HCT116 (cell line): ENCODE results near the gene ABHD3. TPM values are rescaled to one million over a fixed set of nuclear protein-coding genes. Genes with fewer than 3 reads are reported as not detected.

ENCODE experiments used
- ATAC-seq: fragments of 200-7000 bp; cut with Tn5 transposase; 2 replicates; pipeline ENCODE4 v1.9.1; 2020; ENCODE audit warnings: mild to moderate bottlenecking, moderate library complexity
- BruUV-seq: library from RNA; stranded (reverse); fragments of 400-500 nt; replicated peaks from 2 replicates; lab custom pipeline; 2021; lab: Mats Ljungman, UMichigan
- CTCF ChIA-PET: fragments of 300-600 bp; sonication (Branson Sonifier 250); formaldehyde crosslinking; loops from one replicate; lab custom pipeline; 2021; ENCODE audit warnings: antibody characterized with exemption; lab: Charles Lee
- POLR2A ChIA-PET: fragments of 300-600, 350-600 bp; sonication (Branson Sonifier 250); formaldehyde crosslinking; loops from one replicate; lab custom pipeline; 2021; ENCODE audit warnings: antibody characterized with exemption; lab: Charles Lee
- RAD21 ChIA-PET, 2 experiments: fragments of 300-600 bp; sonication (Branson Sonifier 250); formaldehyde crosslinking; loops; one replicate each; lab custom pipeline; 2023; ENCODE audit warnings: low total read pairs in 2 of 2; ENCODE audit not compliant: uncharacterized antibody in 2 of 2, unreplicated experiment in 2 of 2, low non-redundant PET in 1 of 2; lab: Charles Lee
- DNase-seq: peaks from one replicate; pipeline ENCODE4 v3.0.0-alpha.2; 2010; ENCODE audit warnings: low read depth, low spot score
- H2AFZ ChIP-seq: fragments of 200-600 bp; shearing (Covaris generic), sonication (generic); 2 replicates; pipeline ENCODE4 v1.6.1; 2017; ENCODE audit warnings: low read depth, mixed run types, mixed read lengths, antibody characterized with exemption, low read length; ENCODE audit not compliant: poor library complexity, severe bottlenecking
- H3K27ac ChIP-seq: 2 replicates; pipeline ENCODE4 v1.5.1; 2012; ENCODE audit warnings: low read depth, low read length
- H3K27me3 ChIP-seq: fragments of 200-600 bp; sonication (generic); 2 replicates; pipeline ENCODE4 v1.6.1; 2016; ENCODE audit warnings: mixed run types, low read length, mixed read lengths; ENCODE audit not compliant: insufficient read depth
- H3K36me3 ChIP-seq, 2 experiments: fragments of 200-500 bp in 1 of 2; fragments of 200-600 bp in 1 of 2; sonication (Bioruptor generic) in 1 of 2; sonication (generic) in 1 of 2; 2 replicates each; pipeline versions ENCODE4 v1.5.1 to v1.6.1; 2014 to 2016; ENCODE audit warnings: low read length in 2 of 2, inconsistent platforms in 1 of 2, mixed read lengths in 1 of 2, mixed run types in 1 of 2; ENCODE audit not compliant: insufficient read depth in 2 of 2, control insufficient read depth in 1 of 2
- H3K4me1 ChIP-seq, 2 experiments: fragments of 200-600 bp in 1 of 2; sonication (generic) in 1 of 2; 2 replicates each; pipeline versions ENCODE4 v1.5.1 to v1.6.1; 2012 to 2017; ENCODE audit warnings: low read length in 2 of 2, inconsistent platforms in 1 of 2, mild to moderate bottlenecking in 1 of 2, mixed read lengths in 1 of 2, mixed run types in 1 of 2, moderate library complexity in 1 of 2; ENCODE audit not compliant: insufficient read depth in 2 of 2, control insufficient read depth in 1 of 2
- H3K4me2 ChIP-seq: fragments of 200-600 bp; sonication (generic); 2 replicates; pipeline ENCODE4 v1.6.1; 2017; ENCODE audit warnings: mixed run types, low read length, mixed read lengths
- H3K4me3 ChIP-seq, 2 experiments: fragments of 200-600 bp in 1 of 2; sonication (generic) in 1 of 2; replicated peaks in 1 of 2; 2 replicates each; pipeline ENCODE4 v1.5.1; 2011 to 2016; ENCODE audit warnings: low read length in 2 of 2, control low read depth in 1 of 2, low read depth in 1 of 2, mild to moderate bottlenecking in 1 of 2, mixed read lengths in 1 of 2, mixed run types in 1 of 2
- H3K79me2 ChIP-seq: fragments of 200-600 bp; sonication (generic); 2 replicates; pipeline ENCODE4 v1.6.1; 2017; ENCODE audit warnings: mild to moderate bottlenecking, mixed run types, low read length, moderate library complexity, mixed read lengths; ENCODE audit not compliant: insufficient read depth
- H3K9ac ChIP-seq: fragments of 200-600 bp; sonication (generic); 2 replicates; pipeline ENCODE4 v1.6.1; 2016; ENCODE audit warnings: low read length, mixed read lengths
- H3K9me2 ChIP-seq: fragments of 200-600 bp; sonication (generic), shearing (Covaris generic); 2 replicates; pipeline ENCODE4 v1.6.1; 2017; ENCODE audit warnings: mixed run types, mild to moderate bottlenecking, moderate library complexity; ENCODE audit not compliant: insufficient read depth
- H3K9me3 ChIP-seq, 2 experiments: fragments of 200-500 bp in 1 of 2; fragments of 200-600 bp in 1 of 2; sonication (Bioruptor generic) in 1 of 2; sonication (generic) in 1 of 2; 2 replicates each; pipeline ENCODE4 v1.6.1; 2014 to 2017; ENCODE audit warnings: low read length in 2 of 2, mixed read lengths in 2 of 2, inconsistent platforms in 1 of 2, low read depth in 1 of 2, mild to moderate bottlenecking in 1 of 2, mixed run types in 1 of 2, moderate library complexity in 1 of 2; ENCODE audit not compliant: control insufficient read depth in 1 of 2, insufficient read depth in 1 of 2
- H4K20me1 ChIP-seq: fragments of 200-600 bp; sonication (generic), shearing (Covaris generic); 2 replicates; pipeline ENCODE4 v1.6.1; 2017; ENCODE audit warnings: mixed run types, mild to moderate bottlenecking, moderate library complexity; ENCODE audit not compliant: insufficient read depth
- CBX3 ChIP-seq: IDR thresholded peaks from 2 replicates; pipeline ENCODE4 v1.6.1; 2012; ENCODE audit warnings: low read depth
- CEBPB ChIP-seq: IDR thresholded peaks from 2 replicates; pipeline ENCODE4 v1.6.1; 2012; ENCODE audit warnings: low read depth
- EGR1 ChIP-seq: IDR thresholded peaks from 2 replicates; pipeline ENCODE4 v1.6.1; 2012; ENCODE audit warnings: low read depth
- EZH2 ChIP-seq: fragments of 200-600 bp; sonication (generic); IDR thresholded peaks from 2 replicates; pipeline ENCODE4 v1.6.1; 2017; ENCODE audit warnings: antibody characterized with exemption, mixed run types
- JUND ChIP-seq: IDR thresholded peaks from 2 replicates; pipeline ENCODE4 v1.6.1; 2012
- POLR2A ChIP-seq: IDR thresholded peaks from 2 replicates; pipeline ENCODE4 v1.7.0; 2011; ENCODE audit warnings: borderline replicate concordance; ENCODE audit not compliant: insufficient read depth, insufficient read length; ENCODE audit errors: extremely low read depth
- POLR2AphosphoS5 ChIP-seq: IDR thresholded peaks from 2 replicates; pipeline ENCODE4 v1.6.1; 2011; ENCODE audit warnings: mild to moderate bottlenecking, low read depth, low read length, moderate library complexity
- REST ChIP-seq: IDR thresholded peaks from 2 replicates; pipeline ENCODE4 v1.6.1; 2012; ENCODE audit warnings: low read depth
- SP1 ChIP-seq: IDR thresholded peaks from 2 replicates; pipeline ENCODE4 v1.6.1; 2012; ENCODE audit warnings: low read depth
- SRF ChIP-seq: IDR thresholded peaks from 2 replicates; pipeline ENCODE4 v1.6.1; 2012; ENCODE audit warnings: low read depth
- TCF7L2 ChIP-seq: IDR thresholded peaks from 2 replicates; pipeline ENCODE4 v1.7.0; 2011; ENCODE audit warnings: borderline replicate concordance, inconsistent platforms; ENCODE audit not compliant: insufficient read depth, insufficient read length; ENCODE audit errors: extremely low read depth
- ZFX ChIP-seq: fragments of 450-650 bp; IDR thresholded peaks from 2 replicates; pipeline ENCODE4 v1.6.1; 2017
- intact Hi-C: fragments of 100-400 bp; cut with micrococcal nuclease; formaldehyde crosslinking; loops from 2 replicates; pipeline ENCODE4 v1.10.0; 2022
- total RNA-seq: library from RNA; stranded (reverse); gene quantifications from one replicate; pipeline ENCODE4 v1.2.1, GENCODE V29; 2021; ENCODE audit not compliant: unreplicated experiment
- TF ChIP-seq, protein P1 (sequence below): IDR thresholded peaks from 2 replicates; pipeline ENCODE4 v1.6.1; 2011; ENCODE audit warnings: mild to moderate bottlenecking, low read length, moderate library complexity; ENCODE audit not compliant: insufficient replicate concordance; ENCODE audit errors: extremely low read depth
- TF ChIP-seq, protein P2 (sequence below): IDR thresholded peaks from 2 replicates; pipeline ENCODE4 v1.6.1; 2012

The ABHD3 gene
- total RNA-seq, 1 experiment from 2014 or later, result 29.9 TPM

DNA sequence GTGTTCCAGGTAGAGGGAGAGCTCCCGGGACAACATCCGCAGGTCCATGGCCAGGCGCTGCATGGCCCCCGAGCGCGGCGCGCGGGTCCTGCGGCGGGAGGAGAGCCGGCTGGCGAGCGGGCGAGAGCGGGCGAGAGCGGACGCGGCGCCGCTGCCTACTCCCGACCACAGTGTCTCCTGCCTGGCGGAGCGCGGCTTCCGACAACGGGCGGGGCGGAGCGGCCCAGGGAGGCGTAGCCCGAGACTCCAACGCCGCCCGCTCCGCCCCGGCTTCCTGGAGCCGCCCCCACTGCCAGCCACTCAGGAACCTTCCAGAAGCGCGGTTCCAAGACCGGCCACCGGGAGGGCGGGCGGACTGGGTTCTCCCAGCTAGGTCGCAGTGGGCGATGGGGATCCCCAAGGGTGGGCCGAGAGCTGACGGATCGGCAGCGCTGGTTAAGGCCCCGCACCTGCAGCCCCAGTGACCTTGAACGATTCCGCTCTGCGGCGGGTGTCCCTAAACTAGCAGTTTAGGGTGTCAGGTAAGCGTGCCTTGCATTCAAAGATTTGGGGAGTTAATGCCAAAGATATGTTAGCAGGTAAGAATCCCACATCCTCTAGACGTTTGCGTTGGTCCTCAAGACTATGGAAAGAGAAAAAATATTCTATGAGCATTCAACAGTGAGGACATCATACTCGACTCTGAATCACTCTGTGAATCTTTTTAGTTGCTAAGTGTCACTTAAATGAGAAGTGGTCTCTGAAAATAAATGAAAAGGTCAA, at the start of gene ABHD3 (continued):
- TF ChIP-seq REST (no peak), JUND (no peak)
- TF ChIP-seq, protein P1, sequence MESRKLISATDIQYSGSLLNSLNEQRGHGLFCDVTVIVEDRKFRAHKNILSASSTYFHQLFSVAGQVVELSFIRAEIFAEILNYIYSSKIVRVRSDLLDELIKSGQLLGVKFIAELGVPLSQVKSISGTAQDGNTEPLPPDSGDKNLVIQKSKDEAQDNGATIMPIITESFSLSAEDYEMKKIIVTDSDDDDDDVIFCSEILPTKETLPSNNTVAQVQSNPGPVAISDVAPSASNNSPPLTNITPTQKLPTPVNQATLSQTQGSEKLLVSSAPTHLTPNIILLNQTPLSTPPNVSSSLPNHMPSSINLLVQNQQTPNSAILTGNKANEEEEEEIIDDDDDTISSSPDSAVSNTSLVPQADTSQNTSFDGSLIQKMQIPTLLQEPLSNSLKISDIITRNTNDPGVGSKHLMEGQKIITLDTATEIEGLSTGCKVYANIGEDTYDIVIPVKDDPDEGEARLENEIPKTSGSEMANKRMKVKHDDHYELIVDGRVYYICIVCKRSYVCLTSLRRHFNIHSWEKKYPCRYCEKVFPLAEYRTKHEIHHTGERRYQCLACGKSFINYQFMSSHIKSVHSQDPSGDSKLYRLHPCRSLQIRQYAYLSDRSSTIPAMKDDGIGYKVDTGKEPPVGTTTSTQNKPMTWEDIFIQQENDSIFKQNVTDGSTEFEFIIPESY, result no peak

DNA sequence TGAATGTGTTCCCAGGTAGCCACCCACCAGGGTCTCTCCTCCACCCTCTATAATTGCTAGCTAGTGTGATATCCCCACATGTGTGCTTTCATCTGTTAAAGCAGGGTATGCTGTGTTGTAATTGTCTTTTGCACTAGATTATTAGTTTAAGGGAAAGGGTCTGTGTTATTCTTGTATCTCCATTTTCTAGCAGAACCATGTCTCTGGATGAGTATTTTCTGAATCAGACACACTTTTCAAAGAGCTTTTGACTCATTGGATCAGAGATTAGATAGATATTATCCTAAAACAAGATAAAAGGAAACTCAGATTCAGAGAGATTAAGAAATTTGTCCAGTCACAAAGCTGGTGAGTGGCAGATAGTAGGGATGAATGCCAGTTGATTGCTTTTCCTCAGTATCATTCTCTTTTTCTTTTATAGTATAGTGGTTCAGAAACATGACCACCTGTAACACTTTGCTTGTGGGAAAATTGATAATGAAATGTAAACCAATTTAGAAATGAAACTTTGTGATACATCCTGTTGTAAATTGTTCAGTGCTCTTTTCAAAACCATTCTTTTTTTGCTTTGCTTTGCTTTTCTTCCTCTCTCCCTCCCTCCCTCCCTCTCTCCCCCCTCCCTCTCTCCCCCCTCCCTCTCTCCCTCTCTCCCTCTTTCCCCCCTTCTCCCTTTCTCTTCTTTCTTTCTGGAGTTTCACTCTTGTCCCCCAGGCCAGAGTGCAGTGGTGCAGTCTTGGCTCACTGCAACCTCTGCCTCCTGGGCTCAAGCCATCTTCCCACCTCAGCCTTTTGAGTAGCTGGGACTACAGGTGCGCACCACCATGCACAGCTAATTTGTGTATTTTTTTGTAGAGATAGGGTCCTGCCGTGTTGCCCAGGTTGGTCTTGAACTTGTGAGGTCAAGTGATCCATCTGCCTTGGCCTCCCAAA, 43.5 kb upstream of the ABHD3 start:
- H3K4me3 ChIP-seq, result no peak overlapping the region
- H3K4me1 ChIP-seq, result 0 out of 4 replicates have a peak, but pooled peaks cover 0 to 3% of the 10 kb centered on the region in 2 experiments
- H3K9ac ChIP-seq, result no peak overlapping the region
- CTCF ChIA-PET, result interaction anchor here (0.6 kb wide), 1 partner anchor 136 kb away, joined by 4 read pairs; the partner anchor contains the start of gene SNRPD1
- no peak for DNase-seq
- POLR2A ChIA-PET, result interaction anchor here (0.6 kb wide), 1 partner anchor 141 kb away, joined by 3 read pairs; no protein-coding TSS in a partner anchor
- H3K9me3 ChIP-seq, result no peaks in the 10 kb centered on the region
- peaks cover 73% of the 10 kb centered on the region for H3K79me2 ChIP-seq
- H4K20me1 ChIP-seq, result no peaks in the 10 kb centered on the region
- ATAC-seq, result no peak
- RAD21 ChIA-PET, result no interaction called here
- intact Hi-C loops, result no loop called here
- BruUV-seq, result no TSS peak
- no peak overlapping the region for H3K27ac ChIP-seq
- no peak overlapping the region for H2AFZ ChIP-seq
- H3K9me2 ChIP-seq, result no peaks in the 10 kb centered on the region
- no peaks in the 10 kb centered on the region for H3K27me3 ChIP-seq
- no peaks in the 10 kb centered on the region for H3K36me3 ChIP-seq
- H3K4me2 ChIP-seq, result no peak overlapping the region
- TF ChIP-seq SRF (no peak), POLR2A (no peak), EGR1 (no peak), CBX3 (no peak), EZH2 (no peak), ZFX (no peak), CEBPB (no peak), SP1 (no peak), POLR2AphosphoS5 (no peak), TCF7L2 (no peak)
- TF ChIP-seq, protein P1, result no peak
- TF ChIP-seq, protein P2, sequence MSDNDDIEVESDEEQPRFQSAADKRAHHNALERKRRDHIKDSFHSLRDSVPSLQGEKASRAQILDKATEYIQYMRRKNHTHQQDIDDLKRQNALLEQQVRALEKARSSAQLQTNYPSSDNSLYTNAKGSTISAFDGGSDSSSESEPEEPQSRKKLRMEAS, result no peak
